Mammary epithelial cell (primary cell): ENCODE measurements around the gene PURA.

Experiments used
- CTCF ChIP-seq, 2 donors: IDR thresholded peaks in 1 of 2; conservative IDR thresholded peaks in 1 of 2; 2 replicates each; pipeline ENCODE4 v1.5.1; 2011 to 2012; ENCODE audit warnings: inconsistent platforms in 2 of 2, low read length in 2 of 2, mild to moderate bottlenecking in 2 of 2, control low read depth in 1 of 2, low read depth in 1 of 2; ENCODE audit not compliant: insufficient read depth in 1 of 2; ENCODE audit errors: extremely low read depth in 1 of 2
- EZH2 ChIP-seq: IDR thresholded peaks from 2 replicates; pipeline ENCODE4 v1.6.1; 2012; ENCODE audit warnings: low read length, inconsistent platforms, borderline replicate concordance

- TF ChIP-seq CTCF (conservative IDR thresholded peaks at IDR 0.05 in 1 of 2, IDR thresholded peaks at IDR 0.05 in 1 of 2; ENCODE audit: extremely low read depth in 1 of 2, insufficient read depth in 1 of 2, low read depth in 1 of 2, low read length in 2 of 2) (no peak), EZH2 (no peak)
Observed at GRCh38 chr5:140134277-140134935, 20.5 kb downstream of the PURA start.
